Thyroid gland (tissue), 4 donors: Measurements from ENCODE around the gene DKK3.

Experiments used
- POLR2A ChIP-seq, 2 donors: fragments of 450-650 bp; IDR thresholded peaks; one replicate each; pipeline ENCODE4 v1.6.1; 2017; ENCODE audit warnings: antibody characterized with exemption in 2 of 2, mild to moderate bottlenecking in 2 of 2, moderate library complexity in 1 of 2
- TF ChIP-seq, protein P1 (sequence below), 6 experiments: fragments of 200-600 bp in 3 of 6; fragments of 450-650 bp in 3 of 6; sonication (generic) in 3 of 6; IDR thresholded peaks; one replicate each; pipeline ENCODE4 v1.5.1; 2016 to 2019; ENCODE audit warnings: antibody characterized with exemption in 6 of 6, mild to moderate bottlenecking in 2 of 6, inconsistent platforms in 1 of 6, moderate library complexity in 1 of 6

DNA sequence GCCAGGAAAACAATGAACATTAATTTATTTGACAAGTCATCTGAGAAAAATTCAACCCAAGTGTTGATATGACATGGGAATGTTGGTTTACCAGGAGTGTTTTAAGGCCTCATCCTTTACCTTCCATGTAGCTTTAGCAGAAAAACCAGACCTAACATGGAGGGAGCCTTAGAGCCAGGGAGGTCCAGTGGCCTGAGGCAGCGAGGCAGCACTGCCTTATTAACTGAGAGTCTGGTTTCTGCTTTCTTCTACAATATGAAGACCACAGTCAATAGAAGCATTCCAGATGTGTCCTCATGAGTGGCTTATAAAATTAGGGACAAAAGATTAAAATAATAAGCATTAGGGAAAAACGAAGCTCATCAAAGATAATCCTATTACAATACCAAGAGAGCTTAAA is 61.5 kb downstream of the DKK3 start:
- TF ChIP-seq, protein P1, sequence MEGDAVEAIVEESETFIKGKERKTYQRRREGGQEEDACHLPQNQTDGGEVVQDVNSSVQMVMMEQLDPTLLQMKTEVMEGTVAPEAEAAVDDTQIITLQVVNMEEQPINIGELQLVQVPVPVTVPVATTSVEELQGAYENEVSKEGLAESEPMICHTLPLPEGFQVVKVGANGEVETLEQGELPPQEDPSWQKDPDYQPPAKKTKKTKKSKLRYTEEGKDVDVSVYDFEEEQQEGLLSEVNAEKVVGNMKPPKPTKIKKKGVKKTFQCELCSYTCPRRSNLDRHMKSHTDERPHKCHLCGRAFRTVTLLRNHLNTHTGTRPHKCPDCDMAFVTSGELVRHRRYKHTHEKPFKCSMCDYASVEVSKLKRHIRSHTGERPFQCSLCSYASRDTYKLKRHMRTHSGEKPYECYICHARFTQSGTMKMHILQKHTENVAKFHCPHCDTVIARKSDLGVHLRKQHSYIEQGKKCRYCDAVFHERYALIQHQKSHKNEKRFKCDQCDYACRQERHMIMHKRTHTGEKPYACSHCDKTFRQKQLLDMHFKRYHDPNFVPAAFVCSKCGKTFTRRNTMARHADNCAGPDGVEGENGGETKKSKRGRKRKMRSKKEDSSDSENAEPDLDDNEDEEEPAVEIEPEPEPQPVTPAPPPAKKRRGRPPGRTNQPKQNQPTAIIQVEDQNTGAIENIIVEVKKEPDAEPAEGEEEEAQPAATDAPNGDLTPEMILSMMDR (IDR thresholded peaks at IDR 0.05): no peak
- no peak for TF ChIP-seq POLR2A (IDR thresholded peaks at IDR 0.05)
